Measurements from ENCODE around the gene CHTF18. TPM values are rescaled to one million over a fixed set of nuclear protein-coding genes. Genes with fewer than 3 reads are reported as not detected.

The CHTF18 gene
- total and polyA plus RNA-seq, 2 of the 4 experiments (the other 2 are of a cell fraction), result 3.2 to 21.4 TPM

GRCh38 chr16:845351-845745, 56.9 kb downstream of the CHTF18 start:
- H2BK15ac ChIP-seq (ENCODE audit: low read depth, low read length), result no peak overlapping the region
- H3K4ac ChIP-seq (ENCODE audit: low read depth, low read length), result no peak overlapping the region
- H2BK5ac ChIP-seq (ENCODE audit: low read depth, low read length, poor library complexity, severe bottlenecking), result no peak overlapping the region
- H2BK20ac ChIP-seq (ENCODE audit: low read depth, low read length), result no peak overlapping the region
- dilution Hi-C loops (cut with HindIII; ENCODE audit: low sequenced_read_pairs, unreplicated experiment), result no loop called here
- no peak overlapping the region for H2AFZ ChIP-seq (replicated peaks; ENCODE audit: low read length, poor library complexity)
- no peak overlapping the region for H4K8ac ChIP-seq (ENCODE audit: low read depth in 2 of 2, low read length in 2 of 2)
- WGBS, 2 experiments (ENCODE audit: extremely low coverage in 2 of 2, insufficient read length in 1 of 2), result 77% methylated on average over 23 of the region's 26 CpGs; no CpG with 5 or more reads in 1 of the 2 experiments
- no peak for ATAC-seq (ENCODE audit: low read depth)
- H3K36me3 ChIP-seq (ENCODE audit: control insufficient read depth, insufficient read depth, low read length), result no peaks in the 10 kb centered on the region
- no peak overlapping the region for H3K56ac ChIP-seq (ENCODE audit: extremely low read depth, insufficient read depth, low read length)
- no peak for DNase-seq
- in situ Hi-C loops (cut with MboI; ENCODE audit: low sequenced_read_pairs), result no loop called here
- ChIA-PET POLR2A (ENCODE audit: unreplicated experiment) (no interaction called here), CTCF (no interaction called here)
- H3K4me3 ChIP-seq (ENCODE audit: insufficient read depth, low read depth, low read length), result no peak overlapping the region
- TF ChIP-seq USF2 (IDR thresholded peaks at IDR 0.05; ENCODE audit: low read depth, low read length) (no peak), RAD21 (IDR thresholded peaks at IDR 0.05; ENCODE audit: low read length) (no peak), SMC3 (IDR thresholded peaks at IDR 0.05; ENCODE audit: low read depth, low read length) (no peak), CEBPB (IDR thresholded peaks at IDR 0.05; ENCODE audit: low read depth, low read length) (no peak), MAFK (IDR thresholded peaks at IDR 0.05; ENCODE audit: low read depth, low read length) (no peak), NFE2L2 (IDR thresholded peaks at IDR 0.05; ENCODE audit: low read depth, low read length) (no peak), MXI1 (IDR thresholded peaks at IDR 0.05; ENCODE audit: borderline replicate concordance, low read depth, low read length) (no peak), MAZ (IDR thresholded peaks at IDR 0.05; ENCODE audit: borderline replicate concordance, low read depth, low read length) (no peak), CTCF (conservative IDR thresholded peaks at IDR 0.05; ENCODE audit: low read depth, low read length) (no peak), CHD1 (IDR thresholded peaks at IDR 0.05; ENCODE audit: low read depth, low read length) (no peak), RCOR1 (IDR thresholded peaks at IDR 0.05; ENCODE audit: insufficient replicate concordance, low read length) (no peak)
- no peak overlapping the region for H3K27ac ChIP-seq (ENCODE audit: insufficient read depth, low read length)
- intact Hi-C loops (cut with micrococcal nuclease), result no loop called here
- BruUV-seq (replicated peaks), result no TSS peak
- no peaks in the 10 kb centered on the region for H4K20me1 ChIP-seq (ENCODE audit: insufficient read depth, low read length)
- peaks cover 29% of the 10 kb centered on the region for H3K9me3 ChIP-seq (ENCODE audit: control insufficient read depth, insufficient read depth, low read length)
- no peak overlapping the region for H3K14ac ChIP-seq (replicated peaks; ENCODE audit: low read depth, low read length)
- H3K18ac ChIP-seq (ENCODE audit: low read depth, low read length), result no peak overlapping the region
- no peaks in the 10 kb centered on the region for H3K4me1 ChIP-seq (ENCODE audit: control insufficient read depth, insufficient read depth, low read length)
- no peak overlapping the region for H3K4me2 ChIP-seq (ENCODE audit: low read depth, low read length)
- H3K23ac ChIP-seq (ENCODE audit: low read depth, low read length), result no peak overlapping the region
- H2AK5ac ChIP-seq (ENCODE audit: low read depth, low read length), result no peak overlapping the region
- H2BK120ac ChIP-seq (ENCODE audit: low read depth, low read length), result no peak overlapping the region
- H3K9me1 ChIP-seq (ENCODE audit: insufficient read depth, low read length), result no peaks in the 10 kb centered on the region
- no peak overlapping the region for H4K91ac ChIP-seq (ENCODE audit: insufficient read depth, low read depth, low read length)
- H4K5ac ChIP-seq (ENCODE audit: low read depth, low read length), result no peak overlapping the region
- H3K27me3 ChIP-seq (ENCODE audit: control insufficient read depth, insufficient read depth, low read length), result no peaks in the 10 kb centered on the region; the same call in 1 of the 2 replicates
- H3K9ac ChIP-seq (ENCODE audit: low read depth, low read length), result no peak overlapping the region
- H3K79me1 ChIP-seq (ENCODE audit: low read depth in 1 of 2, low read length in 2 of 2), result no peaks in the 10 kb centered on the region
- no peak overlapping the region for H2AK9ac ChIP-seq (replicated peaks; ENCODE audit: low read depth, low read length, poor library complexity)
